K562 (cell line): ENCODE measurements around the gene FAM167B. TPM values are rescaled to one million over a fixed set of nuclear protein-coding genes. Genes with fewer than 3 reads are reported as not detected.
A peak's percentile ranks its signal among the peaks of the same experiment; 100 is the strongest.

ENCODE experiments used
- BRF1 ChIP-seq: IDR thresholded peaks from 3 replicates; pipeline ENCODE4 v1.6.1; 2011; ENCODE audit warnings: borderline replicate concordance, mild to moderate bottlenecking; ENCODE audit not compliant: insufficient read length; ENCODE audit errors: extremely low read depth
- CHD1 ChIP-seq: fragments of 200-600 bp; sonication (generic); IDR thresholded peaks from one replicate; pipeline ENCODE4 v1.6.1; 2012; ENCODE audit warnings: mild to moderate bottlenecking, moderate library complexity, low read length, inconsistent platforms
- CSDE1 ChIP-seq, 2 experiments: fragments of 450-650 bp; IDR thresholded peaks; 2 replicates each; pipeline ENCODE4 v1.6.1; 2016; ENCODE audit warnings: mild to moderate bottlenecking in 1 of 2
- DIDO1 ChIP-seq: fragments of 450-650 bp; IDR thresholded peaks from 2 replicates; pipeline ENCODE4 v1.6.1; 2016; ENCODE audit warnings: low read depth, missing biosample characterization, missing genetic modification characterization
- ESRRA ChIP-seq: fragments of 450-650 bp; IDR thresholded peaks from 2 replicates; pipeline ENCODE4 v1.6.1; 2014; ENCODE audit warnings: low read depth, mild to moderate bottlenecking, moderate library complexity, borderline replicate concordance
- LARP7 ChIP-seq: fragments of 450-650 bp; IDR thresholded peaks from 2 replicates; pipeline ENCODE4 v1.6.1; 2016
- PHF21A ChIP-seq: fragments of 450-650 bp; IDR thresholded peaks from 2 replicates; pipeline ENCODE4 v1.6.1; 2017; ENCODE audit warnings: low read depth, borderline replicate concordance
- POU5F1 ChIP-seq: fragments of 150-350 bp; IDR thresholded peaks from 2 replicates; pipeline ENCODE4 v1.6.1; 2014; ENCODE audit warnings: borderline replicate concordance, low read length, low read depth, mild to moderate bottlenecking; ENCODE audit not compliant: partially characterized antibody
- PRPF4 ChIP-seq: fragments of 200-400 bp; formaldehyde crosslinking; IDR thresholded peaks from one replicate; pipeline ENCODE4 v1.6.1; 2017; ENCODE audit warnings: low read length, low read depth, mild to moderate bottlenecking; ENCODE audit not compliant: insufficient read depth, poor library complexity, severe bottlenecking
- RBM39 ChIP-seq: fragments of 200-400 bp; formaldehyde crosslinking; optimal IDR thresholded peaks from 2 replicates; pipeline ENCODE3; 2018; ENCODE audit warnings: low read depth, low read length
- TCF7L2 ChIP-seq: fragments of 150-350 bp; IDR thresholded peaks from 2 replicates; pipeline ENCODE4 v1.6.1; 2016; ENCODE audit warnings: low read depth, mild to moderate bottlenecking, low read length, moderate library complexity
- ZNF212 ChIP-seq: fragments of 450-650 bp; formaldehyde crosslinking; IDR thresholded peaks from 2 replicates; pipeline ENCODE4 v1.4.0; 2020; ENCODE audit warnings: mild to moderate bottlenecking
- ZNF274 ChIP-seq: IDR thresholded peaks from 2 replicates; pipeline ENCODE4 v1.6.1; 2011; ENCODE audit warnings: low read depth, mild to moderate bottlenecking, low read length, moderate library complexity, borderline replicate concordance
- ZNF311 ChIP-seq: fragments of 250-450 bp; sonication (Bioruptor Pico); IDR thresholded peaks from 2 replicates; pipeline ENCODE4 v1.4.0; 2020; ENCODE audit warnings: mild to moderate bottlenecking, moderate library complexity
- ZNF507 ChIP-seq: conservative IDR thresholded peaks from 2 replicates; pipeline ENCODE4 v1.6.1; 2017; ENCODE audit warnings: missing genetic modification characterization, missing compliant biosample characterization
- polyA plus RNA-seq, 8 experiments: library from polyadenylated mRNA; depleted of rRNA in 4 of 8; stranded (reverse) in 5 of 8; unstranded in 3 of 8; fragments of >200 nt; fragmentation: Nextera tagmentation in 2 of 8; fragmentation: Illumina TruSeq in 1 of 8; extraction: Ambion mirVana in 2 of 8; extraction: Trizol in 1 of 8; gene quantifications; 2 replicates each; pipeline versions ENCODE4 v1.2.1 to v1.2.3, GENCODE V29; 2011 to 2014; ENCODE audit warnings: inconsistent platforms in 1 of 8, missing spikeins in 1 of 8
- total RNA-seq, 7 experiments: library from RNA; depleted of rRNA in 6 of 7; stranded (reverse); fragments of >200 nt in 6 of 7; fragmentation: Illumina TruSeq in 2 of 7; extraction: Trizol in 2 of 7; gene quantifications; 2 replicates each; pipeline versions ENCODE4 v1.2.1 to v1.2.3, GENCODE V29; 2011 to 2021; ENCODE audit warnings: low replicate concordance in 1 of 7
- TF ChIP-seq, protein P1 (sequence below): fragments of 450-650 bp; IDR thresholded peaks from 2 replicates; pipeline ENCODE4 v1.6.1; 2016; ENCODE audit warnings: mild to moderate bottlenecking, moderate library complexity
- TF ChIP-seq, protein P2 (sequence below): IDR thresholded peaks from 2 replicates; pipeline ENCODE4 v1.6.1; 2011; ENCODE audit not compliant: insufficient read length; ENCODE audit errors: extremely low read depth

The FAM167B gene
- total and polyA plus RNA-seq, 9 of the 15 experiments (the other 6 are each of a cell fraction or from before 2014, with no cell fraction given) = not detected

DNA sequence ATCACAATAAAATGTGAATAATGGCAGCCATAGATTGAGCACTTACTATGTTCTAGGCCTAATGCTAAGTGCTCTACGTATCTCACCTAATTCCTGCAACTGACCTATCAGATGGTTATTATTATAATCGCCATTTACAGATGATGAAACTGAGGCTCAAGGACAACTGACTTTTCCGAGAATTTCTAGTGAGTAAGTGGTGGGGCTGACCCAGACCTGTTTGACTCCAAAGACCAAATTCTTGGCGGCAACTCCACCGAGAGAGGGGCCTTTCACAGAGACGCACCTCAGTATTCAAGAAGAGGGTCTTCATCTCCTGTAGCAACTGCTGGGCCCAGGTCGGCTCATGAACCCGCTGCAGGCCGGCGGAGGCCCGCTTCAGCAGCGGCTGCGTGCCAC is 25.4 kb upstream of the FAM167B start (continued):
- TF ChIP-seq, protein P1, sequence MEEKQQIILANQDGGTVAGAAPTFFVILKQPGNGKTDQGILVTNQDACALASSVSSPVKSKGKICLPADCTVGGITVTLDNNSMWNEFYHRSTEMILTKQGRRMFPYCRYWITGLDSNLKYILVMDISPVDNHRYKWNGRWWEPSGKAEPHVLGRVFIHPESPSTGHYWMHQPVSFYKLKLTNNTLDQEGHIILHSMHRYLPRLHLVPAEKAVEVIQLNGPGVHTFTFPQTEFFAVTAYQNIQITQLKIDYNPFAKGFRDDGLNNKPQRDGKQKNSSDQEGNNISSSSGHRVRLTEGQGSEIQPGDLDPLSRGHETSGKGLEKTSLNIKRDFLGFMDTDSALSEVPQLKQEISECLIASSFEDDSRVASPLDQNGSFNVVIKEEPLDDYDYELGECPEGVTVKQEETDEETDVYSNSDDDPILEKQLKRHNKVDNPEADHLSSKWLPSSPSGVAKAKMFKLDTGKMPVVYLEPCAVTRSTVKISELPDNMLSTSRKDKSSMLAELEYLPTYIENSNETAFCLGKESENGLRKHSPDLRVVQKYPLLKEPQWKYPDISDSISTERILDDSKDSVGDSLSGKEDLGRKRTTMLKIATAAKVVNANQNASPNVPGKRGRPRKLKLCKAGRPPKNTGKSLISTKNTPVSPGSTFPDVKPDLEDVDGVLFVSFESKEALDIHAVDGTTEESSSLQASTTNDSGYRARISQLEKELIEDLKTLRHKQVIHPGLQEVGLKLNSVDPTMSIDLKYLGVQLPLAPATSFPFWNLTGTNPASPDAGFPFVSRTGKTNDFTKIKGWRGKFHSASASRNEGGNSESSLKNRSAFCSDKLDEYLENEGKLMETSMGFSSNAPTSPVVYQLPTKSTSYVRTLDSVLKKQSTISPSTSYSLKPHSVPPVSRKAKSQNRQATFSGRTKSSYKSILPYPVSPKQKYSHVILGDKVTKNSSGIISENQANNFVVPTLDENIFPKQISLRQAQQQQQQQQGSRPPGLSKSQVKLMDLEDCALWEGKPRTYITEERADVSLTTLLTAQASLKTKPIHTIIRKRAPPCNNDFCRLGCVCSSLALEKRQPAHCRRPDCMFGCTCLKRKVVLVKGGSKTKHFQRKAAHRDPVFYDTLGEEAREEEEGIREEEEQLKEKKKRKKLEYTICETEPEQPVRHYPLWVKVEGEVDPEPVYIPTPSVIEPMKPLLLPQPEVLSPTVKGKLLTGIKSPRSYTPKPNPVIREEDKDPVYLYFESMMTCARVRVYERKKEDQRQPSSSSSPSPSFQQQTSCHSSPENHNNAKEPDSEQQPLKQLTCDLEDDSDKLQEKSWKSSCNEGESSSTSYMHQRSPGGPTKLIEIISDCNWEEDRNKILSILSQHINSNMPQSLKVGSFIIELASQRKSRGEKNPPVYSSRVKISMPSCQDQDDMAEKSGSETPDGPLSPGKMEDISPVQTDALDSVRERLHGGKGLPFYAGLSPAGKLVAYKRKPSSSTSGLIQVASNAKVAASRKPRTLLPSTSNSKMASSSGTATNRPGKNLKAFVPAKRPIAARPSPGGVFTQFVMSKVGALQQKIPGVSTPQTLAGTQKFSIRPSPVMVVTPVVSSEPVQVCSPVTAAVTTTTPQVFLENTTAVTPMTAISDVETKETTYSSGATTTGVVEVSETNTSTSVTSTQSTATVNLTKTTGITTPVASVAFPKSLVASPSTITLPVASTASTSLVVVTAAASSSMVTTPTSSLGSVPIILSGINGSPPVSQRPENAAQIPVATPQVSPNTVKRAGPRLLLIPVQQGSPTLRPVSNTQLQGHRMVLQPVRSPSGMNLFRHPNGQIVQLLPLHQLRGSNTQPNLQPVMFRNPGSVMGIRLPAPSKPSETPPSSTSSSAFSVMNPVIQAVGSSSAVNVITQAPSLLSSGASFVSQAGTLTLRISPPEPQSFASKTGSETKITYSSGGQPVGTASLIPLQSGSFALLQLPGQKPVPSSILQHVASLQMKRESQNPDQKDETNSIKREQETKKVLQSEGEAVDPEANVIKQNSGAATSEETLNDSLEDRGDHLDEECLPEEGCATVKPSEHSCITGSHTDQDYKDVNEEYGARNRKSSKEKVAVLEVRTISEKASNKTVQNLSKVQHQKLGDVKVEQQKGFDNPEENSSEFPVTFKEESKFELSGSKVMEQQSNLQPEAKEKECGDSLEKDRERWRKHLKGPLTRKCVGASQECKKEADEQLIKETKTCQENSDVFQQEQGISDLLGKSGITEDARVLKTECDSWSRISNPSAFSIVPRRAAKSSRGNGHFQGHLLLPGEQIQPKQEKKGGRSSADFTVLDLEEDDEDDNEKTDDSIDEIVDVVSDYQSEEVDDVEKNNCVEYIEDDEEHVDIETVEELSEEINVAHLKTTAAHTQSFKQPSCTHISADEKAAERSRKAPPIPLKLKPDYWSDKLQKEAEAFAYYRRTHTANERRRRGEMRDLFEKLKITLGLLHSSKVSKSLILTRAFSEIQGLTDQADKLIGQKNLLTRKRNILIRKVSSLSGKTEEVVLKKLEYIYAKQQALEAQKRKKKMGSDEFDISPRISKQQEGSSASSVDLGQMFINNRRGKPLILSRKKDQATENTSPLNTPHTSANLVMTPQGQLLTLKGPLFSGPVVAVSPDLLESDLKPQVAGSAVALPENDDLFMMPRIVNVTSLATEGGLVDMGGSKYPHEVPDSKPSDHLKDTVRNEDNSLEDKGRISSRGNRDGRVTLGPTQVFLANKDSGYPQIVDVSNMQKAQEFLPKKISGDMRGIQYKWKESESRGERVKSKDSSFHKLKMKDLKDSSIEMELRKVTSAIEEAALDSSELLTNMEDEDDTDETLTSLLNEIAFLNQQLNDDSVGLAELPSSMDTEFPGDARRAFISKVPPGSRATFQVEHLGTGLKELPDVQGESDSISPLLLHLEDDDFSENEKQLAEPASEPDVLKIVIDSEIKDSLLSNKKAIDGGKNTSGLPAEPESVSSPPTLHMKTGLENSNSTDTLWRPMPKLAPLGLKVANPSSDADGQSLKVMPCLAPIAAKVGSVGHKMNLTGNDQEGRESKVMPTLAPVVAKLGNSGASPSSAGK = no peak
- no peak for TF ChIP-seq ZNF507
- no peak for TF ChIP-seq ZNF311
- TF ChIP-seq ZNF212 (CRISPR knock-in tag) = no peak
- no peak for TF ChIP-seq LARP7
- no peak for TF ChIP-seq PHF21A
- no peak for TF ChIP-seq TCF7L2
- TF ChIP-seq, protein P2, sequence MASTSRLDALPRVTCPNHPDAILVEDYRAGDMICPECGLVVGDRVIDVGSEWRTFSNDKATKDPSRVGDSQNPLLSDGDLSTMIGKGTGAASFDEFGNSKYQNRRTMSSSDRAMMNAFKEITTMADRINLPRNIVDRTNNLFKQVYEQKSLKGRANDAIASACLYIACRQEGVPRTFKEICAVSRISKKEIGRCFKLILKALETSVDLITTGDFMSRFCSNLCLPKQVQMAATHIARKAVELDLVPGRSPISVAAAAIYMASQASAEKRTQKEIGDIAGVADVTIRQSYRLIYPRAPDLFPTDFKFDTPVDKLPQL = no peak
- TF ChIP-seq RBM39 = no peak
- no peak for TF ChIP-seq ZNF274
- TF ChIP-seq CSDE1 (IDR thresholded peaks at IDR 0.05) = no peak
- TF ChIP-seq BRF1 = no peak
- TF ChIP-seq CHD1 = peak; percentile 48
- no peak for TF ChIP-seq PRPF4
- TF ChIP-seq POU5F1 = no peak
- TF ChIP-seq ESRRA = peak; percentile 89
- no peak for TF ChIP-seq DIDO1
